Measurements from ENCODE around the gene TAF7. TPM values are rescaled to one million over a fixed set of nuclear protein-coding genes. Genes with fewer than 3 reads are reported as not detected.

The TAF7 gene
- total RNA-seq, 1 donor from 2014 or later = 78.0 TPM

GRCh38 chr5:141306630-141307029, 14.0 kb downstream of the TAF7 start:
- no peaks in the 10 kb centered on the region for H3K27me3 ChIP-seq (ENCODE audit: control insufficient read depth, insufficient read depth, low read length)

GRCh38 chr5:141303756-141304155, 16.8 kb downstream of the TAF7 start, which contains the start of gene SLC25A2:
SLC25A2 (minus strand) TSS chr5:141304049; CDS start chr5:141303865, 184 bp downstream.
- TF ChIP-seq CTCF (IDR thresholded peaks at IDR 0.05; ENCODE audit: insufficient read depth, low read length, poor library complexity, severe bottlenecking) = no peak
- Histone ChIP-seq H3K36me3 (ENCODE audit: control insufficient read depth, insufficient read depth, low read length) (no peaks in the 10 kb centered on the region), H3K27me3 (ENCODE audit: control insufficient read depth, insufficient read depth, low read length) (no peaks in the 10 kb centered on the region), H3K4me3 (ENCODE audit: low read depth, low read length) (no peak within 1 kb of the TSS)
- DNase-seq (ENCODE audit: low read depth) = no peak

More at GRCh38 chr5:141306630-141307029, 14.0 kb downstream of the TAF7 start:
- no peak for TF ChIP-seq CTCF (IDR thresholded peaks at IDR 0.05; ENCODE audit: insufficient read depth, low read length, poor library complexity, severe bottlenecking)
- H3K4me3 ChIP-seq (ENCODE audit: low read depth, low read length) = no peak overlapping the region
- DNase-seq (ENCODE audit: low read depth) = no peak
- no peaks in the 10 kb centered on the region for H3K36me3 ChIP-seq (ENCODE audit: control insufficient read depth, insufficient read depth, low read length)

DNA sequence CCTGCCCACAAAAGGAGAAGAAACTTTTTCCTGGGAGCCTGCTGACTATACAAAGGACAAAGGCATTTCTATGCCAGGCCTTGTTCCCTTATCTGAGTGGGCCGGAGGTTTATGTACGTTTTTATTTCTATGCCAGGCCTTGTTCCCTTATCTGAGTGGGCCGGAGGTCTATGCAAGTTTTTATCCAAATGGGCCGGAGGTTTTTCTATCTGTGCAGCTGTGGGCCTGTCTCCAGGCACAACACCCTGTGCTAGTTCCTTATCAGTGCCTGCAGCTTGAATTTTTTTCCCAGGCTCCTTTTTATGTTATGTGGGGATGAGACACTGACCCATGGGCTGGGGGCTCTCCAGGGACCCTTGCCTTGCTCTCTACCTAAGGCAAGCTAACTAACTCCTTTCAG, 22.2 kb downstream of the TAF7 start:
- TF ChIP-seq CTCF (IDR thresholded peaks at IDR 0.05; ENCODE audit: insufficient read depth, low read length, poor library complexity, severe bottlenecking) = no peak
- Histone ChIP-seq H3K27me3 (ENCODE audit: control insufficient read depth, insufficient read depth, low read length) (no peaks in the 10 kb centered on the region), H3K4me3 (ENCODE audit: low read depth, low read length) (no peak overlapping the region), H3K36me3 (ENCODE audit: control insufficient read depth, insufficient read depth, low read length) (no peaks in the 10 kb centered on the region)
- DNase-seq (ENCODE audit: low read depth) = no peak

GRCh38 chr5:141272906-141273305, 47.7 kb downstream of the TAF7 start:
- H3K27me3 ChIP-seq (ENCODE audit: control insufficient read depth, insufficient read depth, low read length) = no peaks in the 10 kb centered on the region
- DNase-seq (ENCODE audit: low read depth) = no peak
- no peak for TF ChIP-seq CTCF (IDR thresholded peaks at IDR 0.05; ENCODE audit: insufficient read depth, low read length, poor library complexity, severe bottlenecking)
- H3K4me3 ChIP-seq (ENCODE audit: low read depth, low read length) = no peak overlapping the region
- H3K36me3 ChIP-seq (ENCODE audit: control insufficient read depth, insufficient read depth, low read length) = no peaks in the 10 kb centered on the region

DNA sequence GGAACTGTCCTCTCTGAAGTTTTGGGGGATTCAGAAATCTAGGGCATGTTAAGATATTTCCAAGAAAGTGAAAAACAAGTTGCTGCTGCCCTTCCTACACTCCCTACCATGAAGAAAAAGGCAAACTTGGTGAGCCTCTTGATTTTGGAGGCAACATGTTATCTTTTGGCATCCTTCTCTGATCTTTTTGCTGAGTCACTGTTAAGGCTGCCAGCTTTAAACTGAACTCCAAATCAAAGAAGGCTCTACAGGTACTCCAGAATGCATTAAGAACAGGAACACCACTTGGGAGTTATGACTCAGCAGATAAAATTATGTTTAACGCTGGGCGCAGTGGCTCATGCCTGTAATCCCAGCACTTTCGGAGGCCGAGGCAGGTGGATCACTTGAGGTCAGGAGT, 51.4 kb downstream of the TAF7 start:
- Histone ChIP-seq H3K27me3 (ENCODE audit: control insufficient read depth, insufficient read depth, low read length) (no peaks in the 10 kb centered on the region), H3K36me3 (ENCODE audit: control insufficient read depth, insufficient read depth, low read length) (no peaks in the 10 kb centered on the region), H3K4me3 (ENCODE audit: low read depth, low read length) (no peak overlapping the region)
- DNase-seq (ENCODE audit: low read depth) = no peak
- no peak for TF ChIP-seq CTCF (IDR thresholded peaks at IDR 0.05; ENCODE audit: insufficient read depth, low read length, poor library complexity, severe bottlenecking)

Other genes with a start within 250 kb of the TAF7 start
- 5.7 and 5.8 TPM in 2 replicates for gene PCDHB2, start 226.2 kb downstream of the TAF7 start, total RNA-seq
- 1.9 and 2.7 TPM in 2 replicates for gene PCDHB3, start 220.3 kb downstream of the TAF7 start, total RNA-seq
- 0.42 and 0.48 TPM in 2 replicates for gene PCDHB4, start 199.0 kb downstream of the TAF7 start, total RNA-seq
- gene PCDHB5, start 185.6 kb downstream of the TAF7 start, total RNA-seq = 3.1 and 6.7 TPM in 2 replicates
- 0.67 and 0.68 TPM in 2 replicates for gene PCDHB6, start 170.7 kb downstream of the TAF7 start, total RNA-seq
- 0.96 and 1.5 TPM in 2 replicates for gene PCDHB7, start 148.1 kb downstream of the TAF7 start, total RNA-seq
- 0.34 and 0.84 TPM in 2 replicates for gene PCDHB8, start 143.0 kb downstream of the TAF7 start, total RNA-seq
- gene PCDHB16, start 138.4 kb downstream of the TAF7 start, total RNA-seq = 0.92 and 1.4 TPM in 2 replicates
- 0.71 and 0.82 TPM in 2 replicates for gene PCDHB9, start 133.6 kb downstream of the TAF7 start, total RNA-seq
- gene PCDHB10, start 128.4 kb downstream of the TAF7 start, total RNA-seq = 1.6 and 3.4 TPM in 2 replicates
- gene PCDHB11, start 121.2 kb downstream of the TAF7 start, total RNA-seq = 1.8 and 3.1 TPM in 2 replicates
- 1.2 and 1.6 TPM in 2 replicates for gene PCDHB12, start 112.1 kb downstream of the TAF7 start, total RNA-seq
- 1.9 and 3.1 TPM in 2 replicates for gene PCDHB13, start 106.9 kb downstream of the TAF7 start, total RNA-seq
- 1.5 and 2.9 TPM in 2 replicates for gene PCDHB14, start 97.4 kb downstream of the TAF7 start, total RNA-seq
- 2.3 and 3.0 TPM in 2 replicates for gene PCDHB15, start 75.4 kb downstream of the TAF7 start, total RNA-seq
- not detected in 2 replicates for gene SLC25A2, start 16.7 kb downstream of the TAF7 start, total RNA-seq
- gene PCDHGA1, start 9.7 kb upstream of the TAF7 start, total RNA-seq = 0.67 and 0.68 TPM in 2 replicates
- gene PCDHGA2, start 18.0 kb upstream of the TAF7 start, total RNA-seq = 2.8 and 2.9 TPM in 2 replicates
- gene PCDHGA3, start 23.0 kb upstream of the TAF7 start, total RNA-seq = 2.4 and 2.6 TPM in 2 replicates
- gene PCDHGB1, start 29.3 kb upstream of the TAF7 start, total RNA-seq = 1.6 and 1.7 TPM in 2 replicates
- gene PCDHGA4, start 34.2 kb upstream of the TAF7 start, total RNA-seq = 3.5 and 3.6 TPM in 2 replicates
- gene PCDHGB2, start 39.2 kb upstream of the TAF7 start, total RNA-seq = 1.2 and 1.9 TPM in 2 replicates
- 0.58 and 1.5 TPM in 2 replicates for gene PCDHGA5, start 43.4 kb upstream of the TAF7 start, total RNA-seq
- gene PCDHGB3, start 49.5 kb upstream of the TAF7 start, total RNA-seq = 1.3 and 3.6 TPM in 2 replicates
- 1.7 and 3.1 TPM in 2 replicates for gene PCDHGA6, start 53.1 kb upstream of the TAF7 start, total RNA-seq
- 2.2 and 3.1 TPM in 2 replicates for gene PCDHGA7, start 62.0 kb upstream of the TAF7 start, total RNA-seq
- 6.4 and 9.2 TPM in 2 replicates for gene PCDHGB4, start 66.9 kb upstream of the TAF7 start, total RNA-seq
- 0.96 and 1.0 TPM in 2 replicates for gene PCDHGA8, start 71.8 kb upstream of the TAF7 start, total RNA-seq
- gene PCDHGB5, start 77.2 kb upstream of the TAF7 start, total RNA-seq = 18.6 and 19.3 TPM in 2 replicates
- 3.6 and 5.2 TPM in 2 replicates for gene PCDHGA9, start 82.0 kb upstream of the TAF7 start, total RNA-seq
- gene PCDHGB6, start 87.2 kb upstream of the TAF7 start, total RNA-seq = 3.4 and 3.6 TPM in 2 replicates
- 5.5 and 6.0 TPM in 2 replicates for gene PCDHGA10, start 92.2 kb upstream of the TAF7 start, total RNA-seq
- 14.0 and 14.1 TPM in 2 replicates for gene PCDHGB7, start 96.9 kb upstream of the TAF7 start, total RNA-seq
- gene PCDHGA11, start 100.3 kb upstream of the TAF7 start, total RNA-seq = 6.7 and 7.4 TPM in 2 replicates
- 2.1 and 3.6 TPM in 2 replicates for gene PCDHGA12, start 109.7 kb upstream of the TAF7 start, total RNA-seq
- 41.9 and 47.3 TPM in 2 replicates for gene PCDHGC3, start 155.2 kb upstream of the TAF7 start, total RNA-seq
- gene PCDHGC4, start 164.2 kb upstream of the TAF7 start, total RNA-seq = 0.62 and 1.1 TPM in 2 replicates
- gene PCDHGC5, start 168.3 kb upstream of the TAF7 start, total RNA-seq = 0.54 and 0.89 TPM in 2 replicates

Data from kidney epithelial cell (primary cell).